ENCODE data around the gene GLIPR2. TPM values are rescaled to one million over a fixed set of nuclear protein-coding genes. Genes with fewer than 3 reads are reported as not detected.

Gene GLIPR2
- total and polyA plus RNA-seq, 2 of the 4 experiments (the other 2 are of a cell fraction), result 35.8 to 43.3 TPM

GRCh38 chr9:36162211-36162738, 25.7 kb downstream of the GLIPR2 start:
- Histone ChIP-seq H3K56ac (ENCODE audit: extremely low read depth, insufficient read depth, low read length) (no peak overlapping the region), H3K4me3 (ENCODE audit: insufficient read depth, low read depth, low read length) (no peak overlapping the region), H3K79me1 (ENCODE audit: low read depth in 1 of 2, low read length in 2 of 2) (peaks cover 0 to 23% of the 10 kb centered on the region in 2 experiments; a peak in 2 of 4 replicates), H3K23ac (ENCODE audit: low read depth, low read length) (0 out of 2 replicates have a peak overlapping the region, but pooled peaks have one; percentile 56), H2AK5ac (ENCODE audit: low read depth, low read length) (peak overlapping the region; percentile 96), H3K14ac (replicated peaks; ENCODE audit: low read depth, low read length) (peak overlapping the region; percentile 66; the same call in 1 of the 2 replicates), H3K27me3 (ENCODE audit: control insufficient read depth, insufficient read depth, low read length) (no peaks in the 10 kb centered on the region), H2BK15ac (ENCODE audit: low read depth, low read length) (peak overlapping the region; percentile 89; the same call in 2 of the 3 replicates), H2AK9ac (replicated peaks; ENCODE audit: low read depth, low read length, poor library complexity) (peak overlapping the region; percentile 31), H2BK5ac (ENCODE audit: low read depth, low read length, poor library complexity, severe bottlenecking) (peak overlapping the region; percentile 41), H3K18ac (ENCODE audit: low read depth, low read length) (no peak overlapping the region; the same call in 1 of the 2 replicates), H2BK120ac (ENCODE audit: low read depth, low read length) (peak overlapping the region; percentile 64), H4K5ac (ENCODE audit: low read depth, low read length) (no peak overlapping the region; the same call in 1 of the 2 replicates), H3K4me2 (ENCODE audit: low read depth, low read length) (no peak overlapping the region), H2BK20ac (ENCODE audit: low read depth, low read length) (peak overlapping the region; percentile 65), H3K4me1 (ENCODE audit: control insufficient read depth, insufficient read depth, low read length) (peaks cover 31% of the 10 kb centered on the region), H4K8ac (ENCODE audit: low read depth in 2 of 2, low read length in 2 of 2) (peak overlapping the region; percentile 78 to 80), H3K4ac (ENCODE audit: low read depth, low read length) (peak overlapping the region; percentile 83), H3K27ac (ENCODE audit: insufficient read depth, low read length) (peak overlapping the region; percentile 36; the same call in 1 of the 2 replicates), H2AFZ (replicated peaks; ENCODE audit: low read length, poor library complexity) (peak overlapping the region; percentile 34), H3K36me3 (ENCODE audit: control insufficient read depth, insufficient read depth, low read length) (peaks cover 10% of the 10 kb centered on the region), H4K20me1 (ENCODE audit: insufficient read depth, low read length) (no peaks in the 10 kb centered on the region), H3K9ac (ENCODE audit: low read depth, low read length) (no peak overlapping the region), H3K9me1 (ENCODE audit: insufficient read depth, low read length) (peaks cover 39% of the 10 kb centered on the region), H4K91ac (ENCODE audit: insufficient read depth, low read depth, low read length) (peak overlapping the region; percentile 80), H3K9me3 (ENCODE audit: control insufficient read depth, insufficient read depth, low read length) (no peaks in the 10 kb centered on the region)
- dilution Hi-C loops (cut with HindIII; ENCODE audit: low sequenced_read_pairs, unreplicated experiment), result no loop called here
- in situ Hi-C loops (cut with MboI; ENCODE audit: low sequenced_read_pairs), result no loop called here
- no TSS peak for BruUV-seq (replicated peaks)
- ATAC-seq (ENCODE audit: low read depth) (no peak), DNase-seq (no peak)
- TF ChIP-seq BHLHE40 (IDR thresholded peaks at IDR 0.05; ENCODE audit: low read depth, low read length) (no peak), USF2 (IDR thresholded peaks at IDR 0.05; ENCODE audit: low read depth, low read length) (no peak), RFX5 (IDR thresholded peaks at IDR 0.05; ENCODE audit: low read depth, low read length) (no peak), RAD21 (IDR thresholded peaks at IDR 0.05; ENCODE audit: low read length) (no peak), RCOR1 (IDR thresholded peaks at IDR 0.05; ENCODE audit: insufficient replicate concordance, low read length) (no peak), CEBPB (IDR thresholded peaks at IDR 0.05; ENCODE audit: low read depth, low read length) (no peak), SMC3 (IDR thresholded peaks at IDR 0.05; ENCODE audit: low read depth, low read length) (no peak), MAFK (IDR thresholded peaks at IDR 0.05; ENCODE audit: low read depth, low read length) (no peak), CTCF (conservative IDR thresholded peaks at IDR 0.05; ENCODE audit: low read depth, low read length) (no peak)
- ChIA-PET CTCF (interaction anchor here (0.6 kb wide), 1 partner anchor 117 kb away, joined by 4 read pairs; no protein-coding TSS in a partner anchor), POLR2A (ENCODE audit: unreplicated experiment) (no interaction called here)
- WGBS, 2 experiments (ENCODE audit: extremely low coverage in 2 of 2, insufficient read length in 1 of 2), result 89% methylated on average over 6 of the region's 17 CpGs; no CpG with 5 or more reads in 1 of the 2 experiments
- intact Hi-C loops (cut with micrococcal nuclease), result loop anchor here (2.0 kb wide), 1 partner anchor 25 kb away; the partner anchor contains the start of gene GLIPR2
